ENCODE data around the gene SLAMF1.

DNA sequence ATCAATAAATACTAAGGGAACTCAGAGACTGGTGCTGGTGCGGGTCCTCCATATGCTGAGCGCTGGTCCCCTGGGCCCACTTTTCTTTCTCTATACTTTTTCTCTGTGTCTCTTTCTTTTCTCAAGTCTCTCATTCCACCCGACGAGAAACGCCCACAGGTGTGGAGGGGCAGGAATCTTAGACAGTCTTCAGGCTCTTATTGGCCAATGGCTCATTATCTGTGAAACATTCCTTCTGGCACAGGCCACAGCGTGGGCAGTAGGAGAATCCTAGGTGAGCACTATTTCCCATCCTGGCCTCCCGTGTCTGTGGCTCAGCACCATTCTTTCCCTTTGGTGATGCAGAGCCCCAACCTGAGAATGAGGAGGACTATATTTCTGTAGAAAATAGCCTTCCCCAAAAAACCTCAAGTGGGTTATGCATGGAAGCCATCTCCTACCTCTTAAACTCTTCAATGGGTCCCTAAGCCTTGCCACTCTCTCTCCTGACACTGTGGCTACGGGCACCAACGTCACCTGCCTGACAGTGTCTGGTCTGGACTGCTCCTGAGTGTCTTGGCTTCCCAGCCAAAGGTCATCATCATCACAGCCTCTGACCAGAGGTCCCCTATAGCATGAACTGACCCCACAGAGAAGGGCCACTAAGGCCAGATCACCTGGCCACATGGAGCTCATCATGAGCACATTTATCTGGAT is 6.2 kb upstream of the SLAMF1 start:
- TF ChIP-seq CTCF (IDR thresholded peaks at IDR 0.05; ENCODE audit: insufficient read depth, low read length, poor library complexity, severe bottlenecking) (no peak), EZH2phosphoT487 (conservative IDR thresholded peaks at IDR 0.05; ENCODE audit: low read length) (no peak)
